Measurements from ENCODE around the gene FEM1A. TPM values are rescaled to one million over a fixed set of nuclear protein-coding genes. Genes with fewer than 3 reads are reported as not detected.

The FEM1A gene
- total RNA-seq, 1 experiment from 2014 or later: 20.0 TPM

DNA sequence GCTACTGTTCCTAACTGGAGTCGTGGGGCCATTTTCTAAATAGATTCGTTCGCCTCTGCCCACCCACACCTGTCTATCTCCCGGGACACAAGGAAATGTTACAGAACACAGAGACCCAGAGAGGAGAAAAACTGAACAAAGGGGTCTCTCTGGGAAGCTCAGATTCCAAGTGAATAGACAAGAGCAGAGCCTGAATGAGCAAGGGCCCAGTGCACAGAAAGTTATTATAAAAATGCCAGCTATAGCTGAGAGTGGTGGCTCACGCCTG lies 27.2 kb upstream of the FEM1A start:
- no peak overlapping the region for H4K91ac ChIP-seq (ENCODE audit: insufficient read length, low read depth, low read length)
- no peak overlapping the region for H2AK5ac ChIP-seq (ENCODE audit: insufficient read length, low read length)
- no peak overlapping the region for H3T11ph ChIP-seq (ENCODE audit: low read length)
- H3K4me2 ChIP-seq (ENCODE audit: insufficient read depth, insufficient read length, low read length): no peak overlapping the region
- no peak overlapping the region for H3K27ac ChIP-seq (ENCODE audit: insufficient read length, low read depth, low read length)
- H3K23me2 ChIP-seq (ENCODE audit: insufficient read length, low read depth, low read length, poor library complexity, severe bottlenecking): peaks cover 10% of the 10 kb centered on the region
- H4K8ac ChIP-seq (replicated peaks; ENCODE audit: insufficient read length, low read depth, low read length): no peak overlapping the region
- no peak overlapping the region; a peak in 2 of 7 replicates for H3K27ac Mint-ChIP-seq
- H2BK120ac ChIP-seq (ENCODE audit: low read depth, low read length, poor library complexity, severe bottlenecking): no peak overlapping the region
- peaks cover 5 to 21% of the 10 kb centered on the region in 2 experiments for H3K4me1 Mint-ChIP-seq
- no peaks in the 10 kb centered on the region for H3K79me1 ChIP-seq (ENCODE audit: insufficient read depth, low read depth, low read length, poor library complexity, severe bottlenecking)
- no peak overlapping the region for H2BK12ac ChIP-seq (ENCODE audit: insufficient read length, low read depth, low read length)
- H3K4ac ChIP-seq (ENCODE audit: low read depth, low read length): no peak overlapping the region
- H3K27me3 ChIP-seq (ENCODE audit: insufficient read depth, low read length): no peaks in the 10 kb centered on the region; the same call in none of the 2 replicates
- WGBS (ENCODE audit: extremely low coverage, insufficient read length, low lambda C conversion rate): no CpG with 5 or more reads among the region's 5 CpGs
- DNase-seq: no peak
- H4K5ac ChIP-seq (ENCODE audit: insufficient read length, low read depth, low read length): no peak overlapping the region
- H3K14ac ChIP-seq (ENCODE audit: insufficient read depth, low read length): no peak overlapping the region
- no peak overlapping the region for H2BK5ac ChIP-seq (ENCODE audit: insufficient read length, low read length)
- no peaks in the 10 kb centered on the region for H3K9me3 Mint-ChIP-seq
- H3K27me3 Mint-ChIP-seq (ENCODE audit: low read depth): peaks cover 36% of the 10 kb centered on the region
- H3K18ac ChIP-seq (ENCODE audit: insufficient read length, low read depth, low read length): no peak overlapping the region
- H2BK20ac ChIP-seq (ENCODE audit: low read depth, low read length, poor library complexity, severe bottlenecking): no peak overlapping the region
- TF ChIP-seq, protein P1, sequence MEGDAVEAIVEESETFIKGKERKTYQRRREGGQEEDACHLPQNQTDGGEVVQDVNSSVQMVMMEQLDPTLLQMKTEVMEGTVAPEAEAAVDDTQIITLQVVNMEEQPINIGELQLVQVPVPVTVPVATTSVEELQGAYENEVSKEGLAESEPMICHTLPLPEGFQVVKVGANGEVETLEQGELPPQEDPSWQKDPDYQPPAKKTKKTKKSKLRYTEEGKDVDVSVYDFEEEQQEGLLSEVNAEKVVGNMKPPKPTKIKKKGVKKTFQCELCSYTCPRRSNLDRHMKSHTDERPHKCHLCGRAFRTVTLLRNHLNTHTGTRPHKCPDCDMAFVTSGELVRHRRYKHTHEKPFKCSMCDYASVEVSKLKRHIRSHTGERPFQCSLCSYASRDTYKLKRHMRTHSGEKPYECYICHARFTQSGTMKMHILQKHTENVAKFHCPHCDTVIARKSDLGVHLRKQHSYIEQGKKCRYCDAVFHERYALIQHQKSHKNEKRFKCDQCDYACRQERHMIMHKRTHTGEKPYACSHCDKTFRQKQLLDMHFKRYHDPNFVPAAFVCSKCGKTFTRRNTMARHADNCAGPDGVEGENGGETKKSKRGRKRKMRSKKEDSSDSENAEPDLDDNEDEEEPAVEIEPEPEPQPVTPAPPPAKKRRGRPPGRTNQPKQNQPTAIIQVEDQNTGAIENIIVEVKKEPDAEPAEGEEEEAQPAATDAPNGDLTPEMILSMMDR (conservative IDR thresholded peaks at IDR 0.05): no peak
- no peaks in the 10 kb centered on the region; the same call in 1 of the 2 replicates for H3K4me1 ChIP-seq (ENCODE audit: insufficient read depth, low read length)
- no peaks in the 10 kb centered on the region for H3K79me2 ChIP-seq (ENCODE audit: insufficient read depth, low read length)
- no peak overlapping the region for H3K56ac ChIP-seq (ENCODE audit: insufficient read length, low read depth, low read length)
- no peak overlapping the region for H2BK15ac ChIP-seq (ENCODE audit: low read depth, low read length)
- no peak overlapping the region for H2AFZ ChIP-seq (ENCODE audit: low read length)
- no peak overlapping the region; a peak in 1 of 5 replicates for H3K4me3 Mint-ChIP-seq
- no peak overlapping the region for H3K23ac ChIP-seq (ENCODE audit: insufficient read length, low read depth, low read length)
- no peaks in the 10 kb centered on the region for H3K9me3 ChIP-seq (ENCODE audit: control insufficient read depth, low read depth, low read length)
- no peaks in the 10 kb centered on the region for H4K20me1 ChIP-seq (ENCODE audit: control insufficient read depth, insufficient read depth, insufficient read length)
- H3K9ac ChIP-seq (ENCODE audit: extremely low read depth, insufficient read length, low read length): no peak overlapping the region
- no peaks in the 10 kb centered on the region for H3K36me3 Mint-ChIP-seq (ENCODE audit: insufficient read depth in 1 of 3, low read depth in 3 of 3)
